ENCODE data around the gene CTTNBP2. TPM values are rescaled to one million over a fixed set of nuclear protein-coding genes. Genes with fewer than 3 reads are reported as not detected.
A peak's percentile ranks its signal among the peaks of the same experiment; 100 is the strongest.

CTTNBP2 gene
- total RNA-seq, 1 experiment from 2014 or later: 17.6 TPM

GRCh38 chr7:117803476-117803875 lies 69.8 kb downstream of the CTTNBP2 start:
- Histone ChIP-seq H3K4ac (ENCODE audit: low read depth, low read length) (no peak overlapping the region), H2BK5ac (ENCODE audit: insufficient read length, low read length) (no peak overlapping the region), H2BK120ac (ENCODE audit: low read depth, low read length, poor library complexity, severe bottlenecking) (no peak overlapping the region), H3K27me3 (ENCODE audit: insufficient read depth, low read length) (no peaks in the 10 kb centered on the region), H2BK20ac (ENCODE audit: low read depth, low read length, poor library complexity, severe bottlenecking) (no peak overlapping the region), H2BK15ac (ENCODE audit: low read depth, low read length) (no peak overlapping the region), H3K9me3 (ENCODE audit: control insufficient read depth, low read depth, low read length) (no peaks in the 10 kb centered on the region), H2AFZ (ENCODE audit: low read length) (no peak overlapping the region), H3K9ac (ENCODE audit: extremely low read depth, insufficient read length, low read length) (no peak overlapping the region), H3T11ph (ENCODE audit: low read length) (no peak overlapping the region), H3K18ac (ENCODE audit: insufficient read length, low read depth, low read length) (no peak overlapping the region), H3K27ac (ENCODE audit: insufficient read length, low read depth, low read length) (no peak overlapping the region), H3K79me1 (ENCODE audit: insufficient read depth, low read depth, low read length, poor library complexity, severe bottlenecking) (no peaks in the 10 kb centered on the region), H2BK12ac (ENCODE audit: insufficient read length, low read depth, low read length) (no peak overlapping the region), H3K23me2 (ENCODE audit: insufficient read length, low read depth, low read length, poor library complexity, severe bottlenecking) (no peaks in the 10 kb centered on the region), H3K79me2 (ENCODE audit: insufficient read depth, low read length) (no peaks in the 10 kb centered on the region; the same call in 1 of the 2 replicates), H3K14ac (ENCODE audit: insufficient read depth, low read length) (no peak overlapping the region), H4K5ac (ENCODE audit: insufficient read length, low read depth, low read length) (no peak overlapping the region), H4K20me1 (ENCODE audit: control insufficient read depth, insufficient read depth, insufficient read length) (no peaks in the 10 kb centered on the region), H4K91ac (ENCODE audit: insufficient read length, low read depth, low read length) (no peak overlapping the region), H3K4me1 (ENCODE audit: insufficient read depth, low read length) (peaks cover 9% of the 10 kb centered on the region; the same call in 1 of the 2 replicates), H3K4me2 (ENCODE audit: insufficient read depth, insufficient read length, low read length) (no peak overlapping the region), H4K8ac (replicated peaks; ENCODE audit: insufficient read length, low read depth, low read length) (no peak overlapping the region), H3K56ac (ENCODE audit: insufficient read length, low read depth, low read length) (no peak overlapping the region), H2AK5ac (ENCODE audit: insufficient read length, low read length) (no peak overlapping the region), H3K23ac (ENCODE audit: insufficient read length, low read depth, low read length) (no peak overlapping the region)
- H3K36me3 Mint-ChIP-seq (ENCODE audit: insufficient read depth in 1 of 3, low read depth in 3 of 3): peaks cover 0 to 2% (median 0%) of the 10 kb centered on the region in 3 experiments; a peak in 2 of 7 replicates
- H3K9me3 Mint-ChIP-seq: no peaks in the 10 kb centered on the region
- no peaks in the 10 kb centered on the region for H3K27me3 Mint-ChIP-seq (ENCODE audit: low read depth)
- WGBS (ENCODE audit: extremely low coverage, insufficient read length, low lambda C conversion rate): no CpG with 5 or more reads among the region's 2 CpGs
- H3K27ac Mint-ChIP-seq: peak overlapping the region in 1 of 3 experiments; percentile 13; a peak in 1 of 7 replicates
- TF ChIP-seq CTCF (conservative IDR thresholded peaks at IDR 0.05): no peak
- no peak for DNase-seq
- no peak overlapping the region for H3K4me3 Mint-ChIP-seq
- peaks cover 13 to 36% of the 10 kb centered on the region in 2 experiments for H3K4me1 Mint-ChIP-seq
